Measurements from ENCODE around the gene AIP. TPM values are rescaled to one million over a fixed set of nuclear protein-coding genes. Genes with fewer than 3 reads are reported as not detected.

Gene AIP
- total and polyA plus RNA-seq, 2 of the 8 experiments (the other 6 are each of a cell fraction or from before 2014, with no cell fraction given) = 29.8 to 54.4 TPM

GRCh38 chr11:67538306-67538705 is 55.5 kb downstream of the AIP start (continued):
- TF ChIP-seq CHD7 (IDR thresholded peaks at IDR 0.05; ENCODE audit: insufficient replicate concordance, low read length) (no peak), USF2 (IDR thresholded peaks at IDR 0.05; ENCODE audit: low read length) (no peak), SP2 (IDR thresholded peaks at IDR 0.05; ENCODE audit: low read length) (no peak), JUND (IDR thresholded peaks at IDR 0.05; ENCODE audit: low read length) (no peak), SIN3A (conservative IDR thresholded peaks at IDR 0.05 in 1 of 2, IDR thresholded peaks at IDR 0.05 in 1 of 2; ENCODE audit: low read depth in 1 of 2, low read length in 2 of 2) (no peak), CBX8 (IDR thresholded peaks at IDR 0.05; ENCODE audit: borderline replicate concordance, low read depth, low read length) (no peak)

Measured in H1 (cell line).